Measurements from ENCODE around the gene AMBP.

Gene AMBP

DNA sequence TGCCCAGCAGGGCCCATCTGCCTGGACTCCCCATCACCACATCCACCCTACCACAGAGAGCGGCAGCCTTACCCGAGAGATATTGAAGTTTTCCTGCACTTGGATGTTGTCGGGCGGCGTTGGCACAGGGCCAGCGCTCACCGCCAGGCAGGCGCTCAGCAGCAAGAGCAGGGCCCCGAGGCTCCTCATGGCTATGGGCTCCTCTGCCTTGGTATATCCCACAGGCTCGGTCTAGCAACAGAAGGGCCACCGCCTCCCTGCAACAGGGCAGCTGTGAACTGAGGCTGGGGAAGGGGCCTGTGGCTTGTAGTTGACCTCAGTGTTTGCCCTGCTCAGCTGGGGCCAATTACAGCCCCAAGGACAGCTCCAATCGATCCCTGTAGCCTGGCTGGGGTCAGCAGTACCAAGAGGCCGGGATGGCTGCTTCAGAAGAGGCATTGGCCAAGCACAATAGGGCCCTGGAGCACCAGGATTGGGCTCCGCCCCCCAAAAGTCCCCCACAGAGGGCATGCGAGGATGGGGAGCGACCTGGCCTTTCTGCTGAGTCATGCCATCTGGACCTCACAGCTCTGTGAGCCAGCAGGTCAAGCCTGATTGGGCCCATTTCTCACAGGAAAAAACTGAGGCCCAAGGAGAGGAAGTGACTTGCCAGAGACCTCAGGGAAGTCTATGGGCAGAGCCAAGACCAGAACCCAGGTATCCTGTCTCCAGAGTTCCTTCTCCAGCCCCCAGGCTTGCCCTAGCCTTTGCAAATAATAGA, at the start of gene AMBP:
AMBP (minus strand) TSS at position 280 of the 760 bp plus-strand sequence; CDS start at position 189, 91 bp downstream.
- no peak for DNase-seq (ENCODE audit: extremely low read depth in 1 of 2, low read depth in 1 of 2)

DNA sequence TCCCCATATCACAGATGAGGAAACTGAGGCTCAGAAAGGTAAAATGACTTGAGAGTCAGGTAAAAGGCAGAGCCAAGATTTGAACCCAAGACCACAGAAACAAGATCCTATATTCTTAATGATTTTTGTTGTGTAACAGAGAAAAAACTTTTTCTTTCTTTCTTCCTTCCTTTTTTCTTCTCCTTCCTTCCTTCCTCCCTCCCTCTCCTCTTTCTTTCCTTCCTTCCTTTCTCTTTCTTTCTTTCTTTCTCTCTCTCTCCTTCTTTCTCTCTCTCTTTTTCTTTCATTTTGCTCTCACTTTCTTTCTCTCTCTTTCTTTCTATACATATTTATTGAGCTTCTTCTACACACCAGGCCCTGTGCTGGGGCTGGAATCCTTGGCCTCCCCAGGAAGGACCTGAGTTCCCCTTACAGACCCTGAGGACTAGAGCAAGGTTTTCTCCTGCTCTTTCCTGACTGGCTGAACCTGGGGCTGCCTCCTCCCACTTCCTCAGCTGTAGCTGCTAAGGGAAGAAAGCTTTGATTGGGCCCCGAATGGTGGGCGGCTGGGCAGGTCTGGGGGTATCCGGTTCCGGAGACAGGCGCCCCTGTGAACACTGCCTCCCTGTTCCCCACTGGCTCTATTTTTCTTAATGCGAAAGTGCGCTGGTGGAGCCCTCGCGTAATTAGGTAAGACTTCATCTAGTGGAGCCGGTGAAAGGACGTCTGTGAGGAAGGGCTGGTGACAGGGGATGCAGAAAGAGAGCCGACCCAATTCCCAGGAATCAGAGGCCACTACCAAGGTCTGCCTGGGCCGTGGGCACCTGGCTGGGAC, 48.4 kb upstream of the AMBP start:
- no peak for DNase-seq (ENCODE audit: extremely low read depth in 1 of 2, low read depth in 1 of 2)

DNA sequence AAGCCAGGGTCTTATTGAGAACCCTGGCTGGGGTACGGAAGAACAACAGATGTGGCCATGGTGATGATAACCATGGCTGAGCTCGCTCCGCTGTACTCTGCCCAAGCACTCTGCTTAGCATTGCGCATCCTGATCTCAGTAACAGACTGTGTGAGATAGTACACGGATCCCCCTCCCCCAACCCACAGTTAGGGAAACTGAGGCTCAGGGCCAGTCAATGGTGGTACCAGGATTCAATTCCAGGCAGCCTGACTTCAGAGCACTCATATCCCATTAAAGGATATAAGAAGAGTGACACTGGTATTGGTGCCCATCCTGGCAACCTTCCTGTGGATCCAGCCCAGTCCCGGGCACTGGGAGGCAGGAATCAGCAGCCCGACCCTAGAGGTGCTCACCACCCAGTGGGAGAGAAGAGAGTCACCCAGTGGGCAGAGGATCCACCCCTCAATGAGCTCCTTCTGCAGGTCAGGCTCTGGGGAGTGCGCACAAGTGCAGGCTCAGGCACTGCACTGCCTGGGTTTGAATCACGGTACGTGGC, 47.4 kb upstream of the AMBP start:
- no peak for DNase-seq (ENCODE audit: extremely low read depth in 1 of 2, low read depth in 1 of 2)

DNA sequence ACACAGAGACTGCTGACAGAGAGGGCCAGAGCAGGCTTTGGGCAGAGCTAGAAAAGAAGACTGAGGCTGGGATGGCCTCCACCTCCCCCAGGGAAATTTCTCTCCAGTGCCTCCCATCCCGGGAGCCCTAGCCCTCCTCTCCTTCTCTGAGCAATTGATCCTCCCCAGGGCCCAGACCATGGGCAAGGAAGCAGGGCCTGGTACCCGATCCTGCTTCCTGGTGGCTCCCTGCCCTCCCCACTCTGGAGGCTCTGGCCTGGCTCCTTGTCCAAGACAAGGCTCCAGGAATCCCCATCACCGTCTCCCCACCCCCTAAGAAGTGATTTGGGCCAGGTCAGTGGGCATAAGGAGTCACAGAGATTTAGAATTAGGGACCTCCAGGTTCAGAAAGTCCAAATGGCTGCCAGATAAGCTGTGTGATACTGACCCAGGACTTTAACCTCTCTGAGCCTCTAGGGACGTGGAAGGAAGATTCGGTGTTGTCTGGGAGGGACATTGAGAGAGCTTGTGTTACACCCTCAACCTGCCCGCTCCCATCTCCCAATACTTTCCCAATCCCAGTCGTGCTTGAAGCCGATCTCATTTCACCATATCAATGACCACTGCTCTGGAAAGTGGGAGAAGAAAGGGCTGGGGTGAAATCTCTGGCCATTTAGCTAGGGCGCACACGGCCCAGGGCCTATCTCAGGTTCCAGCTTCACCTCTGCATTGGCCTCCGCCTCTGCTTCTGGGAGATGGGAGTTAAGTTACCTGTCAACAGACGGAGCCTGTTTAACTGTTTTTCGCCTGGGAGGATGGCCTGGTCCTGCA, 46.8 kb upstream of the AMBP start:
- no peak for DNase-seq (ENCODE audit: extremely low read depth in 1 of 2, low read depth in 1 of 2)

DNA sequence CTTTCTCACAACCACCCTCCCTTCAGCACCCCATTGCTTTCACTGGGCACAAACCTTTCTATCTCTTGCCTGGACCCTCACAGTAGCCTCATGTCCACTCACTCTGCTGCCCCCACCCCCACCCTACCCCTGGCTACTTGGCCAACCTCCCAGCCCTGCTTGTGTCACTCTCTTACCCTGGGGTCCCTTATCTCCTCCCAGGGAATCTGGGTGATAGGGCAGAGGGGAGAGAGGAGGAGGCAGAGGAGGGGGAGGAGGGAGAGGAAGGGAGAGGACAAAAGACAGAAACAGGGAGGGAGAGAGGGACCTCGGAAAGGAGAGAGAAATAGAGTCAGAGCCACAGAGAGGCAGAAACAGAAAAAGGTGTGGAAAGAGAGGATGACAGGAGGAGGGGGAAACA, 46.0 kb upstream of the AMBP start:
- DNase-seq (ENCODE audit: extremely low read depth in 1 of 2, low read depth in 1 of 2) = no peak

DNA sequence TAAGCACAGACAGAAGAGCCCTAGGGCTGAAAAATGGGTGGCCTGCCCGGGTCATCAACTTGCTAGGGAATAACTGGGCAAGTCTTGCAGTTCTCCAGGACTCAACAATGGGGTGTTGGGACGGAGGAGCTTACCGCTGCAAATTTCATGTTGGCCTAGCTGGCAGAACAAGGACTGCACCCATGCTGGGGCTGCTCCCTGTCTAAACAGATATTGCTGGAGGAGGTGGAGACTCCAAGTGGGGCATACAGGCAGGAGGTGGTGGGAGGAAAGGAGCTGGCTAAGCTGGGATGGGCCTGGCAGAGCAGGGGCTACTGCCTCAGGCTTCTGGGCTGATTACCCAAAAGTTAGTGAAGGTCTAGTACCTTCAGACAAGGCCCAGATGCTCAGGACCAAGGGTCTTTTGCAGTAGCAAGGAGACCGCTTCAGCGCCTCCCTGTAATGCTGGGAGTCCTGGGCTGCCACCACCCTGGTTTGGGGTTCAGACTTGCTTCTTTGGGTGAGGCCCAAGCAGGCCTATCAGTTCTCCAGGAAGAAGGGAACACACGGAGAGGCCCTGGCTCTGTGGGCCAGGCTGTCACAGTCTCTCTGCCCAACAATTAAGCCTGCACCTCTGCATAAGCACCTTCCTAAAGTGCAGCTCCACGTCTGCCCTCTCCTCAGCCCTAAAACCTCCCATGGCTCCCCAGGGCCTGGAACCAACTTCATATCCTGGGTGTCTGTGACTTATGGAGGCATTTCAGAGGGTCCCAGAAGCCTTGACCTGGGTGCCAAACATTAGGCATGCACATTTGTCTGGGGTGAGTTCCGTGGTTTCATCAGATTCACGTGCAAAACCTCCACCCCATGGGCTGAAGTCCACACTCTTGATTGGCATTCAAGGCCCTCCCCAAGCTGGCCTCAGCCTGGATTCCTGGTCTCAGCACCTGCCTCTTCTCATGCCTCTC, 45.2 kb upstream of the AMBP start:
- DNase-seq (ENCODE audit: extremely low read depth in 1 of 2, low read depth in 1 of 2) = no peak

DNA sequence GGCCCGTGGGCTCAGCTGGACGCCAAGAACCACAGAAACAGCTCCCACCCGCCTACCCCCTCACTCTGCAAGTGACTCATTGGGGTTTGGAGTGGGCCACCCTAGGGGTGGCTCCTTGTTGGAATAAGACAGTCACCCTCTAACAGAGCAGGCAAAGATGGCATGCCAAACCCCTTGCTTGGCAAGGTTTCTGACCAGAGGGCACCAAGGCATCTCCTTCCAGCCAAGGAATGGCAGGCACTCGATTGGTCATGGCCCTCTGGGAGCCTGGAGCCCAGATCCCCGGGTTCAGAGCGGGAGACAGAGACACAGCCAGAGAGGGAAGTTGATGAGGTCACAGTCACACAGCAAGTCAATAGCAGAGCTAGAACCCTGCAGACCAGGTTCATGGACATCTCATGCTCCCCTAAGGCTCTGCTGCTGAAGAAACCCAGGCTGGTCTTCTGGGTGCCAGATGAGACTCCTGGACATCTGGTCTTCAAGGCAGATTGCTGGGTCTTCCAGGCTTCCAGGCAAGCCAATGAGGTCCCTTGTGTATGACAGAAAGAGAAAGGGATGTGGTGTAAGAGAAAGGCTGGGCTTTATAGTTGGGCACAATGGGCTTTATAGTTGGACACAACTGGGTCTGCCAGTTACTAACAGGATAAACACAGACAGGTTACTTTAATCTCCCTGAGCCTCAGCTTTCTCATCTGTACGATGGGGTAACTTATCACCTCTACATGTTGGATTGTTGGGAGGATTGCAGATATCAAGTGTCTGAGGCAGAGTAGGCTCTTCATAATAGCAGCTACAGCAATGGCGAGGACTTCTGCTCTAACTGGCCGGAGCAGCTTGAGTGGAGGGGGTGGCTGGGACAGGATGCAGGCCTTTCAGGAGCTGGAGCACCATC, 44.3 kb upstream of the AMBP start:
- DNase-seq (ENCODE audit: extremely low read depth in 1 of 2, low read depth in 1 of 2) = no peak

DNA sequence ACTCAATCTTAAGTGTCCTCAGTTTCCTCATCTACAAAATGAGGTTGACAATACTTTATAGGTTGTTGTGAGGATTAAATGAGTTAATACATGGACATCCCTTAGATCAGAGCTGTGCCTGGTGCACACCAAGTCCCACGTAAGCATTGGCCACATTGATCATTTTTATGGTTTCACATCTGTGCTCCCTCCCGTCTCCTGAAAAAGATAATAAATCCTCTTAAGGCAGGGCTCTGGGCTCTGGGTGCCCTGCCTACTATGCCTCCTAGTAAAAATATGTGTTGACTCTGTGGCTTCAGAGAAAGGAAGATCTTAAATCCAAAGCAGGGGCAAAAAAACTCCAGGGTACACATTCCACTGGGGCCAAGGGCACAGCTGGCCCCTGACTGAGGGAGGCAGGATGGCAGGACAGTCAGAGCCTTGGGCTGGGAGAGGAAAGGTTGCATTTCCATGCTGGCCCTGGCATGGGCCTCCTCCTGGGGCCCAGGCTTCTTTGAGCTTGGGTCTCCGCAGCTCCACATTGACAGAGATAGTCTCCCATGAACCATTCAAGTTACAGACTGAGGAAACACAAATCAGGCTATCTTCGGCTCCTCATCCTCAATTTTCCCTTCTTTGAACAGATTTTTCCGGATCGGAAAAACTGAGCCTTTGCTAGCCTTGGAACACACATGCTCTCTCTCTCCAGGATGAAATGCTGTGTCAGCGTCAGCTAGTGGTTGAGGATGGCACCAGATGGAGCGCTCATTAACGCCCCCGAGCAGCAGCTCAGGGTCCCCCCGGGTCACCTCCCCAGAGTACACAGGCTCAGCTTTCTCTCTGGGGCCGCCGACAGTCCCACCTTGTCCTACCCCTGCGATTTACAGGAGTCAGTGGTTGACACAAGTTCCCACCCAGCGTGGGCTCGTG, 43.4 kb upstream of the AMBP start:
- no peak for DNase-seq (ENCODE audit: extremely low read depth in 1 of 2, low read depth in 1 of 2)

DNA sequence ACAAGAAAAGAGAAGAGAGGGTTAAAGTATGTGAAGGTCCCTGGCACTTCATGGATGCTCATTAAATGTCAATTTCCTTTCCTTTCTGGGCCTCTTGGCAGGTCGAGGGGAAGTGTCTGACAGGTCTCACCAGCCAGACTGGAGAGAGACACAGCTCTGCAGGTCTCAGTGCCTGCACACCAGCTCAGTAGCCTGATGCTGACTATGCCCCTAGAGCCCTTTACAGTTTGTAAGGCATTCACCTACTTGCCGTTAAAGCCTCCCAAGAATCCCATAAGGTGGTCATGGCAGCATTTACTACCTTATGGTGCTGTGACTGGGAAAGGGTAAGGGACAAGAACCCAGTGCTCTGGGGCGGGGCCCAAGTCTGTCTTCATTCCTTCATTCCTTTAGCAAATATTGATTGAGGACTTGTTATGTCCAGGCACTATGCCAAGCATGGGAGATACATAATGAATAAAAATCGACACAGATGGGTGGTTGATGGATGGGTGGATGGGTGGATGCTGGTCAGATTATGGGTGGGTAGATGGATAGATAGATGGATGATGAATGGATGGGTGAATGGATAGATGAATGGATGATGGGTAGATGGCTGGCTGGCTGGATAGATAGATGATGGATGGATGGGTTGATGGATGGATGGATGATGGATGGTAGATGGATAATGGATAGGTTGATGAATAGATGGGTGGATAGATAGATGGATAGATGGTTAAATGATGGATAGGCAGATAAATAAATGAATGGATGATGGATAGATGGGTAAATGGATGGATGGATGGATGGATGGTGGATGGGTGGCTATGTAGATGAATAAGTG, 42.3 kb upstream of the AMBP start:
- no peak for DNase-seq (ENCODE audit: extremely low read depth in 1 of 2, low read depth in 1 of 2)

DNA sequence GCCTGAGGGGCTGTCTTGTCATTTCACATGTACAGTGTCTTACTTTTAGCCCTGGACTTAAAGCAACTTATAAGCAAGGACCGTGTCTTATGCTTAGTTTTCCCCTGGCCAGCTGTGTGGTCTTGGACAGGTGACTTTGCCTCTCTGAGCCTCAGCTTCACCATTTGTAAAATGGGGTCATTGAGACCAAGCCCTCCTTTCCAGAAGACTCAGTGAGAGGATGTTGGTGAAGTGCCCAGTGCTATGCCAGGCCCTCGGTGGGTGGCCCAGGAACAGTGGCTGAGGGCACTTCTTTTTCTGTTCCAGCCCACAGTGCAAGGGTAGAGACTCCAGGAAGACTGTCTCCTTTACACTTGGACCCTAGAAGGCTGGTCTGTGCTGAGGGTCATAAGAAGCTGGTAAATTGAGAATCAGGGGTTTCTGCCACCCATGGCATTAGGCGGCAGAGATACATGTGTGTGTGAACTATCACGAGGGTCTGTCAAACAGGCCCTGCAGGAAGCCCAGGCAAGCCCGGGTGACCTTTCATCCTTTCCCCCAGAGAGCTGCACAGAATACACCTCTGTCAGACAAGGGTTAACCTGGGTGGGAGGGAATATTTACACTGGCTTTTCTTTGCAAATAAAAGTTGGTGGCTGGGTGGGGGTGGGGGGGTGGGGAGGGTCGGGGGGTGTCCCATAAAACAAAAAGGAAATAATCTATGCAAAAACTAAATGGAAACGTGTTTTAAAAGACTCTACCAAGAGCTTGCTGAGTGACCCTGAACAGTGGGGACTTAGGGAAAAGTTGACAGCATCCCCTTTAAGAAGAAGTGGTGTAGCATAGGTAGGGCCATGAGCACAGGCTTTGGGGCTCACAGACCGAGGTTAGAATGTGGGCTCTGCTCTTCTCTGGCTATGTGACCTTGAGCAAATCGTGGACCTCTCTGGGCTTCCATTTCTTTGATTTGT, 41.4 kb upstream of the AMBP start:
- DNase-seq (ENCODE audit: extremely low read depth in 1 of 2, low read depth in 1 of 2) = no peak

DNA sequence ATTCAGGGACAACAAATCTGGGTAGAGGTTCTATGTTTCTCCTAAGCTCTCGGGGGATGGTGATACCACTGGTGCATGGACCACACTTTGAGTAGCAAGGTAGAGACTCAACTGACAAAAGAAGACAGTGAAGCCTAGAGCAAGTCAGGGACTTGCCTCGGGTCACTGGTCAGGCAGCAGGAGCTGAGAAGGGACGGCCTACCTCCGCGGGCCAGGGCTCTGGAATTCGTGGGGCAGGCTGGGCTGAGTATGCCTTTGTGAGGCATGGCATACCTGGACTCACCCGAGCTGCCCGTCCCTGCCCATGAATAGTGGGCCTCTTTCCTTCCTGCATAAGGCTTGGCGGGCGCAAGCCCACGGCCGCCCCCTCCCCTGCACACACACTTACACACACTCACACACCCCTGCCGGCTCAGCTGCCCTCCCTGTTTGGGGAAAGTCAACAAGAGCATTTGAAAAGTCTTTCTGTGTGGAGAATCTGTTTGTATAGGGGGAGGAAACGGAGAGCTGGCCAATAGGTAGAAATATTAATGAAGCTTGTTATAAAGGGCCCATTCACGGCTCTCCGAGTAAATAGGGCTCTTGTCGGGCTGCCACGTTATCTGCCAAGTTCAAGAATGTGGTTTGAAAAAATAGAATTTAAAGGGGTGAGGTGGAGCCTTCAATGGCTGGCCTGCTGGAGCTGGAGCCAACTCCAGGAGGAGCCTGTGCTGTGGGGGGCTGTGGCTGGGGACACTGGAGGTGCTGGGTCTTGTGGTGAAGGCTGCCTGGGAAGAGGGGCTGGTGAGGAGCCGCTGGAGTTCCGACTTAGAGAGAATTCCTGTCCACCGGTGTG, 40.1 kb upstream of the AMBP start:
- DNase-seq (ENCODE audit: extremely low read depth in 1 of 2, low read depth in 1 of 2) = no peak

DNA sequence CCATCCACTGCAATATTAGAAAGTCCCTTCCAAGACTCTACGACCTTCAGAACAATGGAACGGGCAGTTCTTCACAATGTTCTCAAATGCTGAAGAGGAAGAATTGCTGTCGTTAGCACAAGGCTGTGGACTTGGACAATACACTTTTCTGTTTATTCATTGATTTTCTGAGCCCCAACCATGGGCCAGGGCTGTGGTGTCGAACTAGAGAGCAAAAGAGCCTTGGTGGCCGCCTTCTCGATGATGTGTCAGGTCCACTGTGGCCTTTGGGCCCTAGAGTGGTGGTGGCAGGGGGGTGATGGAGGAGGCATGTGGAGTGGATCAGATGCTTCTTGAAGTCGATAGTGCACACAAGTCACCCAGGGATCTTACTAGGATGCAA, 39.5 kb upstream of the AMBP start:
- no peak for DNase-seq (ENCODE audit: extremely low read depth in 1 of 2, low read depth in 1 of 2)

DNA sequence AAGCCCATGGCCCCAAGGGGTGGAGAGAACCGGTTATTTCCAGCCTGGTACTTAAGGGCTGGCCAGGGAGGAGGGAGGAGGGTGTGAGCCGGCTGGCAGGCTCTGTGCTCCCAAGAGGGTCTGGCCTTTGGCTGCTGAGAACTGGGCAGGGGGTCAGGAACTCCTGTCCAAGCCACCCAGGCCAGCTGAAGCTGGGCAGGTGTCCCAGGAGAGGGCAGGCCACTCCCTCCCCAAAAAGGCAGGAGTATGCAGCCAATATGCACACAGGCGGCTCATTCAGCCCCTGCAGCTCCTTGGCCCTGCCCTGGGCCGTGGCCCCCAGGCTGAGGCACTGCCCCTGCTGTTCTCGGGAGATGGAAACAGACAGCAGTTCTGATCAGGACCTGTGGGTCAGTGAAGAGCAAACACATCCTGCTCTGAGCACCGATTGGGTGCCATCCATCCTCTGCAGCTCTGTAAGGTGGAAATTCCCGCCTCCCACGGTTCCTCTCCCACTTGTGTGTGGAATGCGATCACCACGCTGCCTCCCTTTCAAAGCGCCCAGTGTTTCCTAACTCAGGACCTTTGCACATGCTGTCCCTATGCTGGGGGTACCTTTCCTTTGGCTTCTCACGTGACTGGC, 38.1 kb upstream of the AMBP start:
- DNase-seq (ENCODE audit: extremely low read depth in 1 of 2, low read depth in 1 of 2) = no peak

DNA sequence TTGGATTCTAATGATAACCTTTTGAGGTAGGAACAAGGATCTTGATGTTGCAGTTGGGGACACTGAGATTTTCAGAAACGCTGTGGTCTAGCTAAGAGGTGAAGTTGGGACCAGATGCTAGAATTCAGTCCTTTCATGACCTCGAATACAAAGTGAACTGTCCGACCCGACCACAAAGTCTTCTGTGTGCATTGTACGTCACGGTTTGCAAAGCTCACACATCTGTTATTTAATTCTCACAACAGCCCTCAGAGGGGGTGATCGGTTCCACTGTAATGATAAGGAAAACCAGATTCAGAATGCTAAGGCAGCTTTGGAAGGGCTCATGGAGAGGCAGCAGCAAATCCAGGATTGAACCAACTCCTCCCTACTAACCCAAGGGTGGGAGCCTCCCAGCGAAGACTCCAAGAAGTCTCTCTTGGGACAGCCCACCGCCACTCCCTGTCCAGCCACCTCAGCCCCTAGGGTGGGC, 37.6 kb upstream of the AMBP start:
- DNase-seq (ENCODE audit: extremely low read depth in 1 of 2, low read depth in 1 of 2) = no peak

DNA sequence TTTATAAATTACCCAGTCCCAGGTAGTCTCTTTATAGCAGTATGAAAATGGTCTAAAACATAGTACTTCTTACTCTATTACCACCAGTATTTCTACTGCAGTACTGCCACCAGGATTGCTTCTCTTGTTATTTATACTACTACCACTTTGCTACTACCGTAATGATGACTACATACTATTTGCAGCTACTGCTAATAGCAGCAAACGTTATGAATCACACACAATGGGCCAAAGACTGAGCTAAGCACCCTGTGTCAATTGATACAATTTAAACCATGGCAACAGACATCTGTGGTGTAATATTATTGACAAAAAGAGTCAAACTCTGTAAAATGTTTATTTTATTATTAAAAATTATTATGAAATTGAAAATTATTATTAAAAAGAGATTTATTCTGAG, 36.3 kb upstream of the AMBP start:
- no peak for DNase-seq (ENCODE audit: extremely low read depth in 1 of 2, low read depth in 1 of 2)
